ENCODE measurements around the gene ESRRA.

The ESRRA gene

GRCh38 chr11:64331569-64332371, 26.4 kb downstream of the ESRRA start:
- peak; percentile 85 for DNase-seq (ENCODE audit: low read depth)
- no peak overlapping the region for H3K4me3 ChIP-seq (replicated peaks; ENCODE audit: low read depth, low read length)
- TF ChIP-seq CTCF (IDR thresholded peaks at IDR 0.05; ENCODE audit: low read length, missing control alignments): peak; percentile 77

- TF ChIP-seq CTCF (IDR thresholded peaks at IDR 0.05; ENCODE audit: low read length, missing control alignments): no peak
- no peak for DNase-seq (ENCODE audit: low read depth)
- H3K4me3 ChIP-seq (replicated peaks; ENCODE audit: low read depth, low read length): no peak overlapping the region
Measured at GRCh38 chr11:64333556-64333955, 28.2 kb downstream of the ESRRA start.

- peak; percentile 81 for DNase-seq (ENCODE audit: low read depth)
Measured at GRCh38 chr11:64334764-64335735, 29.7 kb downstream of the ESRRA start.

GRCh38 chr11:64337538-64338249, 32.4 kb downstream of the ESRRA start:
- no peak overlapping the region for H3K4me3 ChIP-seq (replicated peaks; ENCODE audit: low read depth, low read length)
- no peak for TF ChIP-seq CTCF (IDR thresholded peaks at IDR 0.05; ENCODE audit: low read length, missing control alignments)
- DNase-seq (ENCODE audit: low read depth): peak; percentile 22

More at GRCh38 chr11:64334764-64335735, 29.7 kb downstream of the ESRRA start:
- no peak overlapping the region for H3K4me3 ChIP-seq (replicated peaks; ENCODE audit: low read depth, low read length)
- TF ChIP-seq CTCF (IDR thresholded peaks at IDR 0.05; ENCODE audit: low read length, missing control alignments): no peak

- TF ChIP-seq CTCF (IDR thresholded peaks at IDR 0.05; ENCODE audit: low read length, missing control alignments): no peak
- no peak overlapping the region for H3K4me3 ChIP-seq (replicated peaks; ENCODE audit: low read depth, low read length)
- no peak for DNase-seq (ENCODE audit: low read depth)
Measured at GRCh38 chr11:64338716-64339115, 33.4 kb downstream of the ESRRA start.

GRCh38 chr11:64339286-64339685, 34.0 kb downstream of the ESRRA start:
- DNase-seq (ENCODE audit: low read depth): no peak
- no peak overlapping the region for H3K4me3 ChIP-seq (replicated peaks; ENCODE audit: low read depth, low read length)
- TF ChIP-seq CTCF (IDR thresholded peaks at IDR 0.05; ENCODE audit: low read length, missing control alignments): no peak

Data from fibroblast of pulmonary artery (primary cell).